ENCODE data around the gene ECM2. TPM values are rescaled to one million over a fixed set of nuclear protein-coding genes. Genes with fewer than 3 reads are reported as not detected.

ECM2 gene
- total RNA-seq, 1 experiment from 2014 or later, result not detected

GRCh38 chr9:92514635-92515034 lies 21.2 kb downstream of the ECM2 start:
- H3K9me3 ChIP-seq (ENCODE audit: control insufficient read depth, low read depth, low read length), result no peaks in the 10 kb centered on the region
- H2BK15ac ChIP-seq (ENCODE audit: low read depth, low read length), result no peak overlapping the region
- no peaks in the 10 kb centered on the region for H3K79me1 ChIP-seq (ENCODE audit: insufficient read depth, low read depth, low read length, poor library complexity, severe bottlenecking)
- H3K56ac ChIP-seq (ENCODE audit: insufficient read length, low read depth, low read length), result no peak overlapping the region
- H3K4me2 ChIP-seq (ENCODE audit: insufficient read depth, insufficient read length, low read length), result no peak overlapping the region
- H3K27me3 ChIP-seq (ENCODE audit: insufficient read depth, low read length), result no peaks in the 10 kb centered on the region
- H3K27ac ChIP-seq (ENCODE audit: insufficient read length, low read depth, low read length), result no peak overlapping the region
- Mint-ChIP-seq H3K27ac (peak overlapping the region in 1 of 3 experiments; percentile 68; a peak in 1 of 7 replicates), H3K4me1 (peaks cover 15 to 19% of the 10 kb centered on the region in 2 experiments), H3K9me3 (no peaks in the 10 kb centered on the region), H3K4me3 (no peak overlapping the region), H3K36me3 (ENCODE audit: insufficient read depth in 1 of 3, low read depth in 3 of 3) (no peaks in the 10 kb centered on the region), H3K27me3 (ENCODE audit: low read depth) (no peaks in the 10 kb centered on the region)
- H2BK20ac ChIP-seq (ENCODE audit: low read depth, low read length, poor library complexity, severe bottlenecking), result no peak overlapping the region
- no peak for DNase-seq
- no peak overlapping the region for H3K18ac ChIP-seq (ENCODE audit: insufficient read length, low read depth, low read length)
- H3K9ac ChIP-seq (ENCODE audit: extremely low read depth, insufficient read length, low read length), result no peak overlapping the region
- H2BK12ac ChIP-seq (ENCODE audit: insufficient read length, low read depth, low read length), result no peak overlapping the region
- H3T11ph ChIP-seq (ENCODE audit: low read length), result no peak overlapping the region
- no peak overlapping the region for H2AFZ ChIP-seq (ENCODE audit: low read length)
- H3K14ac ChIP-seq (ENCODE audit: insufficient read depth, low read length), result no peak overlapping the region
- peaks cover 4% of the 10 kb centered on the region; the same call in 1 of the 2 replicates for H3K4me1 ChIP-seq (ENCODE audit: insufficient read depth, low read length)
- no peaks in the 10 kb centered on the region for H3K23me2 ChIP-seq (ENCODE audit: insufficient read length, low read depth, low read length, poor library complexity, severe bottlenecking)
- H3K4ac ChIP-seq (ENCODE audit: low read depth, low read length), result no peak overlapping the region
- no peak overlapping the region for H4K8ac ChIP-seq (replicated peaks; ENCODE audit: insufficient read length, low read depth, low read length)
- no peak for TF ChIP-seq CTCF (conservative IDR thresholded peaks at IDR 0.05)
- H3K23ac ChIP-seq (ENCODE audit: insufficient read length, low read depth, low read length), result no peak overlapping the region
- no peak overlapping the region for H2BK5ac ChIP-seq (ENCODE audit: insufficient read length, low read length)
- no peak overlapping the region for H2BK120ac ChIP-seq (ENCODE audit: low read depth, low read length, poor library complexity, severe bottlenecking)
- no peak overlapping the region for H4K91ac ChIP-seq (ENCODE audit: insufficient read length, low read depth, low read length)
- no peak overlapping the region for H4K5ac ChIP-seq (ENCODE audit: insufficient read length, low read depth, low read length)
- WGBS (ENCODE audit: extremely low coverage, insufficient read length, low lambda C conversion rate), result no CpG with 5 or more reads among the region's 10 CpGs
- no peaks in the 10 kb centered on the region for H3K79me2 ChIP-seq (ENCODE audit: insufficient read depth, low read length)
- H2AK5ac ChIP-seq (ENCODE audit: insufficient read length, low read length), result no peak overlapping the region
- H4K20me1 ChIP-seq (ENCODE audit: control insufficient read depth, insufficient read depth, insufficient read length), result no peaks in the 10 kb centered on the region
